D721Med (cell line): ENCODE measurements around the gene DRD4.

Experiments
- DNase-seq: peaks from one replicate; pipeline ENCODE4 v3.0.0; 2011; ENCODE audit warnings: low spot score; ENCODE audit not compliant: insufficient read length
- FAIRE-seq: peaks from 2 replicates; lab custom pipeline; 2011; peaks lifted over from hg19 to GRCh38; lab: Jason Lieb, UNC
- TF ChIP-seq, protein P1 (sequence below): IDR thresholded peaks from 2 replicates; pipeline ENCODE4 v1.5.1; 2012; ENCODE audit warnings: mild to moderate bottlenecking, control low read depth; ENCODE audit not compliant: insufficient read depth; ENCODE audit errors: missing control alignments

The DRD4 gene

DNA sequence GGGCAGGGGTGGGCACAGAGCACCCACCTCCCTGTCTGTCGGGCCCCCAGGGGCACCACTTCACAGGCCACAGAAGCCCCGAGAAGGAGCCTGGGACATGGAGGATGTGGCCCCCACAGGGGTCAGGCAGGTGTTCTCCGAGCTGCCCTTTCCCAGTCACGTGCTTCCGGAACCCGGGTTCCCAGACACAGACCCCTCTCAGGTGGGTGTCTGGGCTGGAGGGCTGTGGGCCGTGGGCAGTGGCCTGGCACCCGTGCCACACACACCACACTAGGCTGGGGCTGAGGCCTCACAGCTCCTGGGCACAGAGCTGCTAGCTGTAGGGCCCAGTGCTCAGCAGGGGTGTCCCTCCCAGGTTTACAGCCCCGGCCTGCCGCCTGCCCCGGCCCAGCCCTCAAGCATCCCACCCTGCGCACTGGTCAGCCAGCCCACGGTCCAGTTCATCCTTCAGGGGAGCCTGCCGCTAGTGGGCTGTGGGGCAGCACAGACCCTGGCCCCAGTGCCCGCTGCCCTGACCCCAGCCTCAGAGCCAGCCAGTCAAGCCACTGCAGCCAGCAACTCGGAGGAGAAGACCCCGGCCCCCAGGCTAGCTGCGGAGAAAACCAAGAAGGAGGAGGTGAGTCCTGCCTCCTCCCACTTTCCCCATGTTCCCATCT lies 26.8 kb upstream of the DRD4 start:
- DNase-seq (no peak), FAIRE-seq (no peak)
- TF ChIP-seq, protein P1, sequence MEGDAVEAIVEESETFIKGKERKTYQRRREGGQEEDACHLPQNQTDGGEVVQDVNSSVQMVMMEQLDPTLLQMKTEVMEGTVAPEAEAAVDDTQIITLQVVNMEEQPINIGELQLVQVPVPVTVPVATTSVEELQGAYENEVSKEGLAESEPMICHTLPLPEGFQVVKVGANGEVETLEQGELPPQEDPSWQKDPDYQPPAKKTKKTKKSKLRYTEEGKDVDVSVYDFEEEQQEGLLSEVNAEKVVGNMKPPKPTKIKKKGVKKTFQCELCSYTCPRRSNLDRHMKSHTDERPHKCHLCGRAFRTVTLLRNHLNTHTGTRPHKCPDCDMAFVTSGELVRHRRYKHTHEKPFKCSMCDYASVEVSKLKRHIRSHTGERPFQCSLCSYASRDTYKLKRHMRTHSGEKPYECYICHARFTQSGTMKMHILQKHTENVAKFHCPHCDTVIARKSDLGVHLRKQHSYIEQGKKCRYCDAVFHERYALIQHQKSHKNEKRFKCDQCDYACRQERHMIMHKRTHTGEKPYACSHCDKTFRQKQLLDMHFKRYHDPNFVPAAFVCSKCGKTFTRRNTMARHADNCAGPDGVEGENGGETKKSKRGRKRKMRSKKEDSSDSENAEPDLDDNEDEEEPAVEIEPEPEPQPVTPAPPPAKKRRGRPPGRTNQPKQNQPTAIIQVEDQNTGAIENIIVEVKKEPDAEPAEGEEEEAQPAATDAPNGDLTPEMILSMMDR = no peak

DNA sequence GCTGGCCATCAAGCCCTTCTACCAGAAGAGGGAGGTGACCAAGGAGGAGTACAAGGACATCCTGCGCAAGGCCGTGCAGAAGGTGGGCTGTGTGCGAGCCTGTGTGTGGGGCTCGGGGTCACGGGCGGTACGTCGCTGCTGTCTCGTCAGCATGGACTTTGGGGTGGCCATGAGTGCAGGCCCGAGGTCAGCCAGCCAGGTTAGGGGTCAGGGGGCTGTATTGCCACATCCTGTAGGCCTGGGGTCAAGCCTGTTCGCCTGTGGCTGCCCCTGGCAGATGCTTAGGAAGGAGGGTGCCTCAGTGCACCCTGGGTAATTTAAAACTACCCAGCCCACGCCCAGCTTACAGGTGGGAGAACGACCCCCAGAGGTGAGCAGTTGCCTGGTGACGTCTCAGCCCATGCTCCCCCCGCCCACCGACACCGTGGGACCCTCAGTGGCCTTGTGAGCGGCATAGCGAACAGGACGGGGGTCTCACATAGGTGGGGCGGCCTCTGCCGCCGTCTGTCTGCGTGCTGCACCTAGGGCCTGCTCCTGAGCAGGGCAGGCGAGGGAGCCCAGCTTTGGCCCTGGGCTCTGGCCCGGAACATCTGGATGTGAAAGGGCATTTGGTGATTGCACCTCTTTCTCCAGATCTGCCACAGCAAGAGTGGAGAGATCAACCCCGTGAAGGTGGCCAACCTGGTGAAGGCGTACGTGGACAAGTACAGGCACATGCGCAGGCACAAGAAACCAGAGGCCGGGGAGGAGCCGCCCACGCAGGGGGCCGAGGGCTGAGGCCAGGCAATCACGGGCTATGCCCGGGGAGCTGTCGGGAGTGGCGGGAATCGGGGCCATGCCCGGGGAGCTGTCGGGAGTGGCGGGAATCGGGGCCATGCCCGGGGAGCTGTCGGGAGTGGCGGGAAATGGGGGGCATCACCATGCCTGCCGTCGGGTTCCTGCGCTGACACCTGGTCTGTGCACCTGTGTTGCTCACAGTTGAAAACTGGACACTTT lies 25.8 kb upstream of the DRD4 start:
- FAIRE-seq = no peak

DNA sequence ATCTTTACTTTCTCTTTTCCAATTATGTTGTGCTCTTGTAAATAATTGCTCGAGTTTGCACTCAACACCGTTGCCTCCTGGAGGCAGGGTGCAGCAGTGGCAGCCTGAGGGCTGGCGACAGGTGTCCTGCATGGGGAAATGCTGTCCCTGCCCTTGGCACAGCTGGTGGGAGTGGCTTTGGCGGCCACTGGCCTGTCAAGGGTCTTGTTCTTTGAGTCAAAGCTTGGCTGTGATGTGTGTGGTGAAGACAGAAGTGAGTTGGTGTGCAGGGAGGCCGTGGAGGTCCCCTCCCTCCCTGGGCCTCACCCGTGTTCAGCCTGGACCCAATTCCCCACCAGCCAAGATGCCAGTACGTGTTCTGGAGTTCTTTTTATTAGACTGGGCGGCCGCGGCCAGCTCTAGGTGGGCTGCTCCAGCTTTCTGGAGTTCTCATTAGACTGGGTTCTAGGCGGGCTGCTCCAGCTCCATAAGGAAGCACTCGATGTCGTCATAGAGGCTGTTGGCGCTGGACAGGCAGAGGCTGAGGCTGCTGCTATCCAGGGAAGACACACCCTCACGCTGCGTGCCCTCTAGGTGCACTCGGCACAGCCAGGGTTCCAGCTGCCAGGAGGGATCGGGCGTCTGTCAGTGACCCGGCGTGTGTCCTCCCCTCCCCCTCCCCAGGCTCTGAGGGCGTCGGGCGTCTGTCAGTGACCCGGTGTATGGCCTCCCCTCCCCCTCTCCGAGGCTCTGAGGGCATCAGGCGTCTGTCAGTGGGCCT lies 24.7 kb upstream of the DRD4 start:
- TF ChIP-seq, protein P1 = no peak
- FAIRE-seq (no peak), DNase-seq (no peak)

More for the DNA sequence above, 25.8 kb upstream of the DRD4 start:
- TF ChIP-seq, protein P1 = no peak
- DNase-seq = no peak

DNA sequence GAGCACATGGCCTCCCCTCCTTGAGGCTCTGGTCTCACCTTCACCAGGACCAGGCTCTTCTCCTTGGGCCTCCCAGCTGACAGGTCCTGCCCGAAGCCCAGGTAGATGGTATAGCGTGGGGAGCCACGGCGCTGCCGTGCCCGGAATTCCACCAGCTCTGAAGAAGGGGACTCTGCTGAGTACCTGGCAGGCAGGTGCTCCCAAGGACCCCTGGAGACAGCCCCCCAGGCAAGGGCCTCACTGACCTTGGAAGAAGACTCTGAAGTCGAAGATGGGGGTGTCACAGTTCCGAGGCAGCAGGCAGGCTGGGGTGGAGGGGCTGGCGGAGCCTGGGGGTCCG lies 24.1 kb upstream of the DRD4 start:
- no peak for DNase-seq
- TF ChIP-seq, protein P1 = no peak
- FAIRE-seq = no peak

DNA sequence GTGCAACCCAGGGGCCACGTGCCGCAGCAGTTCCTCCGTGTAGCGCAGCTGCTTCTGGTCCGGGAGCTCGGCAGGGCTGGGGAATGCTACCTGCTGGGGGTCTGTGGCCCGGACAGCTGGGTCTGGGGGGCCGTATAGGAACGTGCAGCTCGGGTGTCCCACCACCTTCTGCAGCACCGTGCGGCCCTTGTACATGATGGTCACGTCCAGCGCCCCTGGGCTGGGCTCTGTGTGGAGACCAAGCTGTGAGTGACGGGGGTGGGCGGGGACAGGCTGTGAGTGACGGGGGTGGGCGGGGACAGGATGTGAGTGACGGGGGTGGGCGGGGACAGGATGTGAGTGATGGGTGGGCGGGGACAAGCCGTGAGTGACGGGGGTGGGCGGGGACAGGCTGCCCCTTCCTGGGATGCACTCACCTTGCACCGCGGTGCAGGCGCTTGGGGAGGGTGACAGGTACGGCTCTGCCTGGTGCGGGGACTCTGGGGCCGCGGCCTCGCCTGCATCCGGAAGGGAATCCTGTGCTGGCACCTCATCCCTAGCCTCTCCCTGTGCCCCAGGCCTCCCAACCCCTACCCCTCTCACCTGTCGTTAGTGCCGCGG lies 23.6 kb upstream of the DRD4 start:
- TF ChIP-seq, protein P1 = no peak
- FAIRE-seq (no peak), DNase-seq (peak; percentile 32)

DNA sequence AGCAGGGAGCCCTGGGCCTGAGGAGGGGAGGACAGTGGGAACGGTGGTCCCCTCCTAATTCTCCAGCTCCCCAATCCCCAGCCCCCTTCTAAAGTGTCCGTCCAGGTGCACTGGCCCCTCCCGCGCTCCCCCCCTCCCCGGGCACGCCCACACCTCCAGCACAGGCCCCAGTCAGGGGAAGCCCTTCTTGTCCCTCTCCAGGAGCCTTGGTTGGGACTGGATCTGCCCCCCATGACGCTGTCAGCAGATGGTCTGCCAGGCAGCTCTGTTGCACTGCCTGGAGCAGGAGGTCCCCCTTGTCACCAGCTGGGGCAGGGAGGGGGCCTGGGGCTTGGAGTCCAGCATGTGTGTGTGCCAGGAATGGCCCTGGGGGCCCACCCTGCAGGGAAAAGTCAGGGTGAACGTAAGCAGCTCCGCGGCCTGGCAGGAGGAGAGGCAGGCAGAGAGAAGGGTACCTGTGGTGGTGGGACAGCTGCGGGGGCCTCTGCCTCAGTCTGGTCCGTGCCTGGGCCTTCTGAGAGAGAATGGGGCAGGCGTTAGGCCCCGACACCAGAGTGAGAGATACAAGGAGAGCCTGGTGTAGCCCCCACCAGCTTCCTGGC lies 22.9 kb upstream of the DRD4 start:
- no peak for FAIRE-seq
- TF ChIP-seq, protein P1 = no peak
- DNase-seq = no peak
